Myocyte (in vitro differentiated cells): Measurements from ENCODE around the gene SLC45A1. TPM values are rescaled to one million over a fixed set of nuclear protein-coding genes. Genes with fewer than 3 reads are reported as not detected.

Experiments used
- DNase-seq: peaks from one replicate; pipeline ENCODE4 v3.0.0-alpha.2; 2012; ENCODE audit warnings: low read depth
- total RNA-seq: library from RNA; depleted of rRNA; stranded (reverse); fragments of >200 nt; gene quantifications from 2 replicates; pipeline ENCODE4 v1.2.3, GENCODE V29; 2014

Gene SLC45A1
- total RNA-seq, 1 donor from 2014 or later, result 0.70 TPM

DNA sequence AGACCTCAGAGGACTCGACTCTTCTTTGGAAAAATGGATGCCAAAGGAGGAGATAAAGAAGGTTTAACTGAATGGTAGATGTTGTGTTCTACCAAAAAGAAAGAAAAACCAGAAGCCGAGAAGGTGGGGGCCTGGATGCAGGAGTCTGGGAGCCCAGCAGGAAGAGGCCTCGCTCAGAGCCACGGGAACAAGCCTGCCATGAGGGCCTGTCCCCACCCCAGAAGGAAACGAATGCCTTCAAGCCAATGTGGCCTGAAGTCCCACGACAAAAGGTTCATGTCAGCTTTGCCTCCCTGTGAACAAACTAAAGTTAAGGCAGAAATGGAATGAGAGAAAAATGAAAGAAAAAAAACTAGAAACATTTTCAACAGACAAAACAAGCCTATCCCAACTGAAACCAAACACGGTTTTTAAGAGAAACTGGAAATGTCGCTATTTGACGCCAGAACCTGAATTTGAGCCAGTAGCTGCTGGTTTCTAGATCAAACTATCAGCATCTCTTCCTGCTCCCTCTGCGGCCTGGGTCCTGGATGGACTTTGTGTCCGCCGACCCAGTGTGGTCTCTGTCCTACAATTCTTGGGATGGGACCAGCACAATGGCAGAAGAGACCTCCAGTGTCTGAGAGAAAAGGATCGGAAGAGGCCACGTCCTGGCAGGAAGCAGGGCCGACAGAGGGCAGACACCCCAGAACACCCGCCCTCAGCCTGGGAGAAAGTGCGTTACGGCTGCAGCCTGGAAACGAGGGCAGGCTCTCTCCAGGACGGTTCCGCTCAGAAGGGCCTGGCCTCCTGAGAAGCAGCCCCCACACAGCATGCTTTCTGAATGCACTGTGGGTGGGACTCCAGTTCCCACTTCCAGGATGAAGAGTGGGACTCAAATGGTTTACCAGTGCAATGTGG, 35.2 kb downstream of the SLC45A1 start:
- DNase-seq, result no peak

- DNase-seq, result no peak
Measured at GRCh38 chr1:8354038-8354437, 36.1 kb downstream of the SLC45A1 start.

- no peak for DNase-seq
Measured at GRCh38 chr1:8355439-8356255, 37.7 kb downstream of the SLC45A1 start.

GRCh38 chr1:8356256-8357209, 38.6 kb downstream of the SLC45A1 start:
- no peak for DNase-seq

DNA sequence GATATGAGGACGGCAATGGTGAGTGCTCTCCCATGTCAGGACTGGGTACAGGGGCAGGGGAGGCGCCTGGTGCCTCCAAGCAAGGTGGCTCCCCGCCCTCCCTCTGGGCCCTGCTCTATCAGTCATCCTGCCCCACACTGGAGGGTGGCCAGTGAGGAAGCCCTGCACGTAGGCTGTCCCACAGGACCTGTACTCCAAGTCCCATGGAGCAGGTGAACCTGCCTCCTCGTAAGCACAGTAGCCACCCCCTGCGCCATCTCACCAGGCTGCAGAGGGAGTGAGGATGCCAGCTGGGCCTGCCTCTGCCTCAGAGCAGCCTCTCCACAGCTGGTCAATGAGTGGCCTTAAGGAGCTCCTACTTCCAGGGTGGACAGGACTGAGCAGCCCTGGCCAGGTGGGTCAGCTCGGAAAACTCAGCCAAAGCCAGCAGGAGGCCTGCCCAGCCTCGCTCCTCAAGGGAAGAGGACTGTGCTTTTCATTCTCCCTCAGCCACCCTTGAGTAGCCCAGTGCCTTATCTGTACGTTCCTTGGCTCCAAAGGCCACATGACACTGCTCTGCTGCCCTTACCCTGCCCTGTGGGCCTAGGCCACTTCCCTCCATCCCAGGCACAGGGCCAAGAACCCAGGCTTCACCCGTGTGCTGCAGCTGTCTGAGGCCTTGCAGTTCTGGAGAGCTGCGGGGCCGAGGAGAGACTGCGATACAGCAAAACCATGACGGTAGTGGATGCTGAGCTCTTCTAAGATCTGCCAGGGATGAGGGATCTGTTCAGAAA, 39.6 kb downstream of the SLC45A1 start:
- DNase-seq, result no peak

DNA sequence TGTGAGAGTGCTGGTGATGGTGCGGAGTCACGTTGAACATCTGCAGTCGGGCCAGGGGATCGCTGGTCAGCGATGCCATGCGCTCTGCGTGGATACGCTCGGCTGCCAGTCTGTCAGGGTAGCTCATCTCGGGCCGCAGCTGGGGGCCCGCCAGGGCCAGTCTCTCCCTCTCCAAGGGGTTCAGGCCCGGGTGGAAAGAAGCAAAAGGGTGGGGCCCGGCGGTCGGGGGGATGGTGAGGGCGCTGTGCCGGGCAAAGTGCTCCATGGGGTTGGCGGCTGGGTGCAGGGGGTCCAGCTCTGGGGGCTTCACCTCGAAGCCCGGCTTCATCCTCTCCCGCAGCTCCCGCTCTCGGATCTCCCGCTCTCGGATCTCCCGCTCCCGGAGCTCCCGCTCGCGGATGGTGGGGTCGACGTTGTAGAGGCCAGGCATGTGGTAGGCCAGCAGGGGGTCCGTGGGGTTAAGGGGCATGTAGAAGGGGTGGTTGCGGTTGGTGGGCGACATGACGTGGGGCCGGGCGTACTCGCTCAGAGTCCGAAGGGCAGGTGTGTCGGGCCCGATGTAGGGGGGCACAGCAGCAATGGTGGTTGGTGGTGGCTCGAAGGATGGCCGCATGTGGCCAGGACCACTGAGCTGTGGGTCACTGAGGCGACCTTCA, 40.5 kb downstream of the SLC45A1 start:
- no peak for DNase-seq

GRCh38 chr1:8358897-8359616, 41.1 kb downstream of the SLC45A1 start:
- DNase-seq, result no peak

DNA sequence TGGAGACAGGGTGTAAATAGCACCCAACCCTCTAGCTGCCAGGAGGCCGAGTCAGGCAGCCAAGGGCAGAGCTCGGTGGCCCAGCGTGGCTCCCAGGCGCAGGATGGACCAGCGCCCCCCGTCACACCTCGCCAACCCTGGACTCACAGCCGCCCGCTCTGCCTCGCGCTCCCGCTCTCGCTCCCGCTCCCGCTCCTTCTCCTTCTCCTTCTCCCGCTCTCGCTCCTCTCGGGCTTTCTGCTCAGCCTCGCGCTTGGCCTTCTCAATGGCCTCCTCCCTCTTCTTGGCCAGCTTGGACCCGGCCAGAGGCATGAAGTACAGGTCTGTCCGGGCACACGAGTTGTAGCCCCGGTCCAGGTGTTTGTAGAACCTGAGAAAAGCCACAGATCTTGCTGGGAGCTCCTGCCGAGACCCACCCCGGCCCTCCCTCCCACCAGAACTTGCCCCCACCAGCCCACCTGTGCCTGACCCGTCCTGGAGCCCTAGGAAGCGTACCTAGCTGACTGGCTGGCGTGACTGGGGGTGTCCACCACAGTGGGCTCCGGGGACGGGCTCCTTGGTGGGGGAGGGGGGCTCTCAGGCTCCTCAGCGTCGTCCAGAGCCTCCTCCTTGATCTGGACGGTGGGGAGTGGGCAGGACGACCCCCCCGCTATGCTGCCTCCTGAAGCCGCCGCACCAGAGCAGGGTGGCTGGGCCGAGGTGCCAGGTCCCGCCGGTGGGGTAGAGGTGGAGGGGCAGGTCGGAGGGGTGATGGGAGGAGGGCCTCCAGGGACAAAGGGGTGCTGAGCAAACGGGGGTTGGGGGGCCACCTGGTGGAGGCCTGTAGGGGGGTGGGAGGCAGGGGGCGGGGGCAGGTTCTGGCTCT, 41.9 kb downstream of the SLC45A1 start:
- DNase-seq, result no peak

- no peak for DNase-seq
Measured at GRCh38 chr1:8360493-8361197, 42.7 kb downstream of the SLC45A1 start.

GRCh38 chr1:8361198-8361849, 43.4 kb downstream of the SLC45A1 start:
- DNase-seq, result no peak

GRCh38 chr1:8362701-8363101, 44.8 kb downstream of the SLC45A1 start:
- no peak for DNase-seq

- DNase-seq, result no peak
Measured at GRCh38 chr1:8363186-8363766, 45.4 kb downstream of the SLC45A1 start.

GRCh38 chr1:8363767-8364301, 45.9 kb downstream of the SLC45A1 start:
- DNase-seq, result no peak

GRCh38 chr1:8364528-8365442, 46.9 kb downstream of the SLC45A1 start:
- DNase-seq, result no peak

DNA sequence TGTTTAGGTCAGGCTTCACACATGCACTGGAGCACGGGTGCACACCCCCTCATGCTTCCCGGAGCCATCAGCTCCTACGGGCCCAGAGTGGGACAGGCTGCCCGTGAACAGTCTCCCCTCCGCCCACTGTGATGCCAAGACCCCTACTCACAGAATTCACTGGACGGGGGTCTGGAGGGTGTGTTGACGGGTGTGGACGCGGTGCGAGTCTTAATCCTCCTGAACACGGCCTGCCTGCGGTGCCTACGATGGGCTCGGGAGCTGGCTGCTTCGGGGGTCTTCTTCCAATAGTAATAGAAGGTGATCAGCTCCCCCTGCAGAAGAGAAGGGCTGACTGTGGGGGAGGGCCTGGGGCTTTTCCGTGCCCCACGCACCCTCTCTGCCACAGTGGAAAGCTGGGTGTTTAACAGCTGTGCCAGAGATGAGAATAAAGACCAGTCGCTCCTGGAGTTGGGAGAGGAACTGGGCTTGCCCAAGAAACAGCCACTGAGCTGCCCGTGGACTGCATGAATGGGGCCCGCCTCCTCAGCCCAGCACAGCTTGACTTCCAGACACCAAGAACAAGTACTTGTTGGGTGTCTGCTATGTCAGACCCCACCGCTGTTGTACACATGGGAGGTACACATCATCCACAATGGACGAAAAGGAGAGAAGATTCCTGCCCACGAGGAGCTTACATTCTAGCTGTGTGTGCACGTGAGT, 47.9 kb downstream of the SLC45A1 start:
- no peak for DNase-seq
